Immature natural killer cell (primary cell): ENCODE data around the gene AEN. TPM values are rescaled to one million over a fixed set of nuclear protein-coding genes. Genes with fewer than 3 reads are reported as not detected.

Experiments
- DNase-seq, 3 donors: peaks; one replicate each; pipeline ENCODE4 v3.0.0; 2022; ENCODE audit warnings: mixed read lengths in 1 of 3
- H3K27ac Mint-ChIP-seq, 6 donors: one replicate each; pipeline ENCODE4 v1.8.0; 2020; ENCODE audit warnings: mixed read lengths in 6 of 6, mild to moderate bottlenecking in 5 of 6, inconsistent platforms in 4 of 6, moderate library complexity in 3 of 6
- H3K27me3 Mint-ChIP-seq, 3 donors: one replicate each; pipeline ENCODE4 v1.8.0; 2020 to 2021; ENCODE audit warnings: low read depth in 3 of 3, mild to moderate bottlenecking in 3 of 3, mixed read lengths in 3 of 3, moderate library complexity in 3 of 3, inconsistent platforms in 1 of 3
- H3K36me3 Mint-ChIP-seq, 3 donors: one replicate each; pipeline ENCODE4 v1.8.0; 2020; ENCODE audit warnings: mixed read lengths in 3 of 3, inconsistent platforms in 2 of 3, mild to moderate bottlenecking in 2 of 3
- H3K4me1 Mint-ChIP-seq, 2 donors: one replicate each; pipeline ENCODE4 v1.8.0; 2020; ENCODE audit warnings: inconsistent platforms in 2 of 2, mild to moderate bottlenecking in 2 of 2, mixed read lengths in 2 of 2, moderate library complexity in 1 of 2
- H3K4me3 Mint-ChIP-seq, 5 donors: one replicate each; pipeline ENCODE4 v1.8.0; 2020; ENCODE audit warnings: mild to moderate bottlenecking in 5 of 5, mixed read lengths in 5 of 5, inconsistent platforms in 3 of 5, moderate library complexity in 3 of 5
- H3K9me3 Mint-ChIP-seq, 6 donors: one replicate each; pipeline ENCODE4 v1.8.0; 2020; ENCODE audit warnings: mild to moderate bottlenecking in 6 of 6, mixed read lengths in 6 of 6, inconsistent platforms in 4 of 6, moderate library complexity in 3 of 6
- polyA plus RNA-seq, 3 donors: library from polyadenylated mRNA; unstranded; fragments of 300-500 nt; fragmentation: Illumina TruSeq; gene quantifications; one replicate each; pipeline ENCODE4 v1.2.3, GENCODE V29; 2021

Gene AEN
- polyA plus RNA-seq, 3 donors from 2014 or later, result 11.6 to 17.8 (median 12.1) TPM

- no peaks in the 10 kb centered on the region for H3K9me3 Mint-ChIP-seq
- peaks cover 70 to 72% of the 10 kb centered on the region in 2 donors for H3K4me1 Mint-ChIP-seq
- DNase-seq, result no peak
- H3K36me3 Mint-ChIP-seq, result peaks cover 21 to 42% (median 31%) of the 10 kb centered on the region in 3 donors
- H3K4me3 Mint-ChIP-seq, result no peak overlapping the region
- H3K27ac Mint-ChIP-seq, result peak overlapping the region in 1 of 6 donors; percentile 24
- H3K27me3 Mint-ChIP-seq, result peaks cover 6 to 11% (median 8%) of the 10 kb centered on the region in 3 donors
Measured at GRCh38 chr15:88644741-88645140, 23.6 kb downstream of the AEN start.

- Mint-ChIP-seq H3K27me3 (peaks cover 2 to 5% (median 2%) of the 10 kb centered on the region in 3 donors), H3K27ac (peak overlapping the region; percentile 1 to 86 (median 44)), H3K9me3 (no peaks in the 10 kb centered on the region), H3K4me1 (peaks cover 68% of the 10 kb centered on the region in 2 donors), H3K36me3 (peaks cover 14 to 36% (median 27%) of the 10 kb centered on the region in 3 donors), H3K4me3 (no peak overlapping the region)
- DNase-seq, result no peak
Measured at GRCh38 chr15:88645171-88646087, 24.3 kb downstream of the AEN start.

GRCh38 chr15:88646088-88646405, 24.9 kb downstream of the AEN start:
- Mint-ChIP-seq H3K27ac (peak overlapping the region in 5 of 6 donors; percentile 7 to 71 (median 45)), H3K4me3 (no peak overlapping the region), H3K9me3 (no peaks in the 10 kb centered on the region), H3K4me1 (peaks cover 66 to 69% of the 10 kb centered on the region in 2 donors), H3K36me3 (peaks cover 13 to 34% (median 25%) of the 10 kb centered on the region in 3 donors), H3K27me3 (peaks cover 2 to 3% (median 2%) of the 10 kb centered on the region in 3 donors)
- DNase-seq, result no peak

GRCh38 chr15:88646951-88647350, 25.8 kb downstream of the AEN start:
- DNase-seq, result no peak
- Mint-ChIP-seq H3K4me3 (no peak overlapping the region), H3K9me3 (no peaks in the 10 kb centered on the region), H3K27me3 (peaks cover 2 to 3% (median 2%) of the 10 kb centered on the region in 3 donors), H3K27ac (peak overlapping the region; percentile 20 to 94 (median 81)), H3K4me1 (peaks cover 67 to 76% of the 10 kb centered on the region in 2 donors), H3K36me3 (peaks cover 13 to 34% (median 25%) of the 10 kb centered on the region in 3 donors)

- Mint-ChIP-seq H3K4me1 (peaks cover 62 to 71% of the 10 kb centered on the region in 2 donors), H3K4me3 (peak overlapping the region in 1 of 5 donors; percentile 7), H3K36me3 (peaks cover 9 to 30% (median 22%) of the 10 kb centered on the region in 3 donors), H3K27ac (peak overlapping the region; percentile 20 to 94 (median 81)), H3K27me3 (peaks cover under 1 to 3% (median 2%) of the 10 kb centered on the region in 3 donors), H3K9me3 (no peaks in the 10 kb centered on the region)
- no peak for DNase-seq
Measured at GRCh38 chr15:88647351-88648105, 26.4 kb downstream of the AEN start.

GRCh38 chr15:88648357-88649214, 27.4 kb downstream of the AEN start:
- peaks cover 9 to 34% (median 28%) of the 10 kb centered on the region in 3 donors for H3K36me3 Mint-ChIP-seq
- H3K4me1 Mint-ChIP-seq, result peaks cover 61 to 70% of the 10 kb centered on the region in 2 donors
- peak overlapping the region in 1 of 5 donors; percentile 75 for H3K4me3 Mint-ChIP-seq
- H3K27ac Mint-ChIP-seq, result peak overlapping the region; percentile 85 to 94 (median 92)
- DNase-seq, result no peak
- H3K27me3 Mint-ChIP-seq, result peaks cover 0 to 3% (median 2%) of the 10 kb centered on the region in 3 donors
- peaks cover 0 to 2% (median 0%) of the 10 kb centered on the region in 6 donors for H3K9me3 Mint-ChIP-seq

- Mint-ChIP-seq H3K36me3 (peaks cover 9 to 30% (median 23%) of the 10 kb centered on the region in 3 donors), H3K4me3 (peak overlapping the region; percentile 13 to 75 (median 67)), H3K27me3 (peaks cover 0 to 3% (median 2%) of the 10 kb centered on the region in 3 donors)
Measured at GRCh38 chr15:88649286-88649733, 28.2 kb downstream of the AEN start.

GRCh38 chr15:88649753-88650551, 28.8 kb downstream of the AEN start:
- Mint-ChIP-seq H3K27ac (peak overlapping the region; percentile 85 to 94 (median 92)), H3K4me3 (peak overlapping the region; percentile 13 to 75 (median 67)), H3K36me3 (peaks cover 9 to 32% (median 23%) of the 10 kb centered on the region in 3 donors), H3K4me1 (peaks cover 55 to 60% of the 10 kb centered on the region in 2 donors), H3K27me3 (peaks cover 0 to 3% (median 2%) of the 10 kb centered on the region in 3 donors), H3K9me3 (peaks cover 0 to 2% (median 0%) of the 10 kb centered on the region in 6 donors)
- DNase-seq, result no peak

More at GRCh38 chr15:88649286-88649733, 28.2 kb downstream of the AEN start:
- H3K9me3 Mint-ChIP-seq, result peaks cover 0 to 2% (median 0%) of the 10 kb centered on the region in 6 donors
- peak overlapping the region; percentile 85 to 94 (median 92) for H3K27ac Mint-ChIP-seq
- peak; percentile 47 to 71 (median 70) for DNase-seq
- H3K4me1 Mint-ChIP-seq, result peaks cover 55 to 64% of the 10 kb centered on the region in 2 donors

GRCh38 chr15:88650556-88650955, 29.4 kb downstream of the AEN start:
- Mint-ChIP-seq H3K9me3 (peaks cover 0 to 2% (median 0%) of the 10 kb centered on the region in 6 donors), H3K4me1 (peaks cover 51 to 54% of the 10 kb centered on the region in 2 donors), H3K36me3 (peaks cover 5 to 32% (median 19%) of the 10 kb centered on the region in 3 donors), H3K27ac (peak overlapping the region in 4 of 6 donors; percentile 26 to 94 (median 94)), H3K27me3 (peaks cover 0 to 3% (median 2%) of the 10 kb centered on the region in 3 donors), H3K4me3 (no peak overlapping the region)
- DNase-seq, result no peak

- DNase-seq, result no peak
- peaks cover 0 to 27% (median 16%) of the 10 kb centered on the region in 3 donors for H3K36me3 Mint-ChIP-seq
Measured at GRCh38 chr15:88651136-88651732, 30.1 kb downstream of the AEN start.

GRCh38 chr15:88651971-88652370, 30.8 kb downstream of the AEN start:
- DNase-seq, result no peak
- Mint-ChIP-seq H3K9me3 (peaks cover 0 to 2% (median 0%) of the 10 kb centered on the region in 6 donors), H3K27ac (peak overlapping the region; percentile 17 to 81 (median 64)), H3K27me3 (peaks cover 0 to 3% (median 2%) of the 10 kb centered on the region in 3 donors), H3K4me1 (peaks cover 42 to 49% of the 10 kb centered on the region in 2 donors), H3K36me3 (peaks cover 0 to 25% (median 16%) of the 10 kb centered on the region in 3 donors), H3K4me3 (no peak overlapping the region)

More at GRCh38 chr15:88651136-88651732, 30.1 kb downstream of the AEN start:
- Mint-ChIP-seq H3K9me3 (peaks cover 0 to 2% (median 0%) of the 10 kb centered on the region in 6 donors), H3K4me1 (peaks cover 47 to 51% of the 10 kb centered on the region in 2 donors), H3K27ac (peak overlapping the region; percentile 27 to 81 (median 65)), H3K4me3 (no peak overlapping the region), H3K27me3 (peaks cover 0 to 3% (median 2%) of the 10 kb centered on the region in 3 donors)
